Measurements from ENCODE around the gene RFX3. TPM values are rescaled to one million over a fixed set of nuclear protein-coding genes. Genes with fewer than 3 reads are reported as not detected.

The RFX3 gene
- total and polyA plus RNA-seq, 2 of the 13 experiments (the other 11 are each of a cell fraction or from before 2014, with no cell fraction given): 2.7 to 5.3 TPM

- TF ChIP-seq ZNF142 (CRISPR knock-in tag; IDR thresholded peaks at IDR 0.05) (no peak), NFE2L2 (IDR thresholded peaks at IDR 0.05; ENCODE audit: low read length) (no peak), MXI1 (IDR thresholded peaks at IDR 0.05; ENCODE audit: borderline replicate concordance, low read depth, low read length) (no peak), ZNF430 (CRISPR knock-in tag; IDR thresholded peaks at IDR 0.05) (no peak), ZNF512B (CRISPR knock-in tag; IDR thresholded peaks at IDR 0.05; ENCODE audit: borderline replicate concordance) (no peak), ZBTB43 (CRISPR knock-in tag; conservative IDR thresholded peaks at IDR 0.05) (no peak), DNMT1 (CRISPR knock-in tag; IDR thresholded peaks at IDR 0.05) (no peak), ZNF180 (CRISPR knock-in tag; IDR thresholded peaks at IDR 0.05; ENCODE audit: borderline replicate concordance, low read depth) (no peak), MLLT10 (CRISPR knock-in tag; IDR thresholded peaks at IDR 0.05) (no peak), ZNF570 (CRISPR knock-in tag; IDR thresholded peaks at IDR 0.05; ENCODE audit: borderline replicate concordance) (no peak), NFYB (CRISPR knock-in tag; IDR thresholded peaks at IDR 0.05) (no peak)
These were observed 90.1 kb downstream of the RFX3 start (continued) for GRCh38 chr9:3435732-3436131.

Data from HepG2 (cell line).